Skeletal muscle cell (primary cell): Measurements from ENCODE around the gene TMEM134.
"Not testable (repeated sequence)": the region's sequence is repeated elsewhere in the genome, so short reads cannot be mapped to it uniquely, and the experiment has no call there.

Experiments used
- DNase-seq: peaks from one replicate; pipeline ENCODE4 v3.0.0-alpha.2; 2010; ENCODE audit warnings: low read depth
- H3K4me3 ChIP-seq: 2 replicates; pipeline ENCODE4 v1.5.1; 2011; ENCODE audit warnings: low read depth, mild to moderate bottlenecking, control low read depth, low read length, moderate library complexity

The TMEM134 gene

DNA sequence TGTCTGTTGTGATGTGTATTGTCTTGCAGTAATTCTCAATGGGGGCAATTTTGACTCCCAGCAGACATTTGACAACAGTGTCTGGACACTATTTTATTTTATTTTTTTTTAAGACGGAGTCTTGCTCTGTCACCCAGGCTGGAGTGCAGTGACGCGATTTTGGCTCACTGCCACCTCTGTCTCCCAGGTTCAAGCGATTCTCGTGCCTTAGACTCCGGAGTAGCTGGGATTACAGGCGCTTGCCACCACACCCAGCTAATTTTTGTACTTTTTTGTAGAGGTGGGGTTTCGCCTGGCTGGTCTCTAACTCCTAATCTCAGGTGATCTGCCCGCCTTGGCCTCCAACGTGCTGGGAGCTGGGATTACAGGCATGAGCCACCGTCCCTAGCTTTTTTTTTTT lies 39.3 kb downstream of the TMEM134 start:
- no peak for DNase-seq
- H3K4me3 ChIP-seq, result no peak overlapping the region

DNA sequence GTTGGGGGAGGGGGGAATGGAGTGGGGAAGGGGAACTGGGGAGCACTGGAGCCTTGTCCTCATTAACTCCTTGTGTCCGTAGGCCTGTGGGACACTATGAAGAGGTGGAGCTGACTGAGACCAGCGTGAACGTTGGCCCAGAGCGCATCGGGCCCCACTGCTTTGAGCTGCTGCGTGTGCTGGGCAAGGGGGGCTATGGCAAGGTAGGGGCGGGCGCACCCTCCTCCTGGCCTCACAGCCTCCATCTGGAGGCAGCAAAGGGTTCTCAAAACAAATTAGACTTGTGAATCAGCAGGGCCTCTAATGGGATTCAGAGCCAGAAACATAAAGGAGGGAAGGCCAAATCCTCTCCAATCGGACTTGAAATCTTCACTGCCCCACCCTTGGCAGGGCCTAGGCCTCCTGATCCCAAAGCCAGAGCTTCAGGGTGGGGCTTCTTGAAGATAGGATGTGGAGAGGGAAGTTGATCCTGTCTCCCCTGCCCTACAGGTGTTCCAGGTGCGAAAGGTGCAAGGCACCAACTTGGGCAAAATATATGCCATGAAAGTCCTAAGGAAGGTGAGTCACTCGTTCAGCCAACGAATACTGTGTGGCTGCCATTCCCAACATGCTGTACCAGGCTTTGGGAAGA lies 39.9 kb downstream of the TMEM134 start:
- H3K4me3 ChIP-seq, result peak overlapping the region; percentile 99
- DNase-seq, result no peak

DNA sequence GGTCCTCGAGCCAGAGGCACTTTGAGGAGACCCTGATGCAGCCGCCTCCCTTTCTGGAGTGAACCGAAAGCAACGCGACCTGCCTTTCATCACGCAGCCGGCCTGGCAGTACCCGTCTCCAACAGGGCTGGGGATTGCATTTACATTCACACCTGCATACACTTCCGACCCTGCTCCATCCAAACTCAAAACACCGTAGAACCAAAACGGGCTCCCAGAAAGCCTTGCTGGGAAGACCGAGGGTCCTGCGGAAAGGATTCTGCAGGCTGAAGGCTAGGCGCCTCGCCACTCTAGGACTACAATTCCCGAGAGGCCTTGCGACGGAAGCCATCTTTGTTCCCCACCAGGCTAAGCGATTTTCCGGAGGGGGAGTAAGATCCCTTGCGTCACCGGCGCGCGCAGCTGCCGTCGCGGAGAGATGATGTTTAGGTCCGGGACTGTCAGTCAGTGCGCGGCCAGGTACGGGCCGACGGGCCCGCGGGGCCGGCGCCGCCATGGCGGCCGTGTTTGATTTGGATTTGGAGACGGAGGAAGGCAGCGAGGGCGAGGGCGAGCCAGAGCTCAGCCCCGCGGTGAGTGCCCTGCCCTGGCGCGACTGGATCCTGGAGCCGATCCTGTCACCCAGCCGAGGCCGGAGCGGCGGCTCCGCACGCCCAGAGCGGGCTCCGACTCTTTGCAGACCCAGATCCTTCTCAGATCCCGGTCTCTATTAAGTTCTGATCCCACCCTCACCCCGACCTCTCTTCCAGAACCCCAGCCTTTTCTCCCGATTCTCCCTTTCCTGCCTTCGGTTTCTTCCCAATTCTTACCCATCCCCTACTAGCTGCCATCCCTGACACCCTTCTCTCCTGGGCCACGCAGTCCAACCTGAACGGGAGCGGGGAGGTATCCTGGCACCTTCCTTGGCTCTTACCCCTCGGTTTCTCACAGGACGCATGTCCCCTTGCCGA lies 40.7 kb downstream of the TMEM134 start, which contains the start of gene RPS6KB2:
RPS6KB2 (plus strand) TSS at position 443 of the 950 bp plus-strand sequence; CDS start at position 495, 52 bp downstream.
- peak within 1 kb of the TSS; percentile 99 for H3K4me3 ChIP-seq
- peak; percentile 92 for DNase-seq

DNA sequence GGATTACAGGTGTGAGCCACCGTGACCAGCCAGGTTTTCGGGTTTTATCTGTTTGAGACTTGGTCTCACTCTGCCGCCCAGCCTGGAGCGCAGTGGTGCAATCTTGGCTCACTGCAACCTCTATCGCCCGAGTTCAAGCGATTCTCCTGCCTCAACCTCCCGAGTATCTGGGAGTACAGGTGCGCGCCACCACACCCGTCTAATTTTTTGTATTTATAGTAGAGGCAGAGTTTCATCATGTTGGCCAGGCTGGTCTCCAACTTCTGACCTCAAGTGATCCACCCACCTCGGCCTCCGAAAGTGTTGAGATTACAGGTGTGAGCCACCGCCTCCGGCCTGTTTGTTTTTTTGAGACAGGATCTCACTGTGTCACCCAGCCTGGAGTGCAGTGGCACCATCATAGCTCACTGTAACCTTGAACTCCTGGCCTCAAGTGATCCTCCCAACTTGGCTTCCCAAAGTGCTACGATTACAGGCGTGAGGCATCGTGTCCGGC lies 41.6 kb downstream of the TMEM134 start:
- peak overlapping the region; percentile 99 for H3K4me3 ChIP-seq
- not testable (repeated sequence) for DNase-seq

DNA sequence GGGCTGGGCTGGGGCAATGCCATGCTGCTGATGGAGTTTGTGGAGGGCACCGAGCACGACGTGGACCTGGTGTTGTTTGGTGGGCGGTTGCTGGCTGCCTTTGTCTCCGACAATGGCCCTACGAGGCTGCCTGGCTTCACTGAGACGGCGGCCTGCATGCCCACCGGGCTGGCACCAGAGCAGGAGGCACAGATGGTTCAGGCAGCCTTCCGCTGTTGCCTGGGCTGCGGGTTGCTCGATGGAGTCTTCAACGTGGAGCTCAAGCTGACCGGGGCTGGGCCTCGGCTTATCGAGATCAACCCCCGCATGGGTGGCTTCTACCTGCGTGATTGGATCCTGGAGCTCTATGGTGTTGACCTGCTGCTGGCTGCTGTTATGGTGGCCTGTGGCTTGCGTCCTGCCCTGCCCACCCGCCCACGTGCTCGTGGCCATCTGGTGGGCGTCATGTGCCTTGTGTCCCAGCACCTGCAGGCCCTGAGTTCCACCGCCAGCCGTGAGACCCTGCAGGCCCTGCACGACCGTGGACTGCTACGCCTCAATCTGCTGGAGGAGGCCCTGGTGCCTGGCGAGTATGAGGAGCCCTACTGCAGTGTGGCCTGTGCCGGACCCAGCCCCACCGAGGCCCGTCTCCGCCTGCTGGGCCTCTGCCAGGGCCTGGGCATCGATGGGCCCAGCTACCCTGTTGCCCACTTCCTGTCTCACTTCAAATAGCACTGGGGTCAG lies 45.0 kb downstream of the TMEM134 start:
- no peak overlapping the region for H3K4me3 ChIP-seq
- no peak for DNase-seq

DNA sequence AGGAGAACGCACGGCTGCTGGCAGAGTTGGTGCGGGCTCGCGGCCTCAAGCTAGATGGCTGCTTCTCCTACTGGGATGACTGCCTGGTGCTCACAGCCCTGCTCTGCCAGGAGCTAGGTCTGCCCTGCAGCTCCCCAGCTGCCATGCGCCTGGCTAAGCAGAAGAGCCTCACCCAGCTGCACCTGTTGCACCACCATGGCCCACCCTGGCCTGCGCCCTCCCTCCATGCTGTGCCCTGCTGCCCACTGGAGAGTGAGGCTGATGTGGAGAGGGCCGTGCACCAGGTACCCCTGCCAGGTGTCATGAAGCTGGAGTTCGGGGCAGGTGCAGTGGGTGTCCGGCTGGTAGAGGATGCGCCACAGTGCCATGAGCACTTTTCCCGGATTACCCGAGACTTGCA lies 45.6 kb downstream of the TMEM134 start:
- no peak for DNase-seq
- no peak overlapping the region for H3K4me3 ChIP-seq

DNA sequence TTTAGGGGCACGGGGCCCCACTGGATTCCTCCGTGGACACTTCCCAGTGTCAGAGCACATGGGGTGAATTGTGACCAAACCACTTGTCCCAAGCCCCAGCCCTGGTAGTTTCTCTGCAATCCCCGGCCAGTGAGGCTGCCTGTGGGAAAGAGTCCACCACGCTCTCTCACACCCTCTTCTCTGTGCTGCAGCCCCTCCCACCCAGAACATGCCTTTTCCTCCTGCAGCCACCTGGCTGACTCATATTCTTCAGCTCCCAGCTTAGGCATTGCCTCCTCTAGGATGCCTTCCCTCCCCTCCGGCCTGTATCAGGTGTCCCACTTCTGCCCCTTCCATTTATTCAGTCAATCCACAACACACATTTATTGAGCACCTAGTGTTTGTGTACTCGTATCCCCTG lies 46.2 kb downstream of the TMEM134 start:
- no peak for DNase-seq
- no peak overlapping the region for H3K4me3 ChIP-seq

DNA sequence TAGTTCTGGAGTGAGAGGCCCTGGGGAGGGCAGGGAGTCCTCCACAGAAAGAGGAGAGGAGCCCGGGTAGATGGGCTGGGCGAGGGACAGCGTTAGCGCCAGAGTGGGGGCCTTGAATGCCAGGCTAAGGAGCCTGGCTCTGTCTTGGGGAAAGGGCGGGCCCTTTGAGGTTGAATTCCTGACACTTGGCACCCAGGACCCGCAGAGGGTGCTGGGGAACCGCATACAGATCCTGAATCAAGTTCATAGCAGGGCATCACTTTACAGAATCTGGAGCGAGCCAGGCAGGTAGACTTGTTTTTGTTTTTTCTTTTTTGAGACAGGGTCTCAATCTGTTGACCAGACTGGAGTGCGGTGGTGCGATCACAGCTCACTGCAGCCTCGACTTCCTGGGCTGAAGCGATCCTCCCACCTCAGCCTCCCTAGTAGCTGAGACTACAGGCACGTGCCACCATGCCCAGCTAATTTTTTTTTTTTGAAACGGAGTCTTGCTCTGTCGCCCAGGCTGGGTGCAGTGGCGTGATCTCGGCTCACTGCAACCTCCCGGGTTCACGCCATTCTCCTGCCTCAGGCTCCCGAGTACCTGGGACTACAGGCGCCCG lies 47.5 kb downstream of the TMEM134 start:
- no peak for DNase-seq
- H3K4me3 ChIP-seq, result peak overlapping the region; percentile 42

DNA sequence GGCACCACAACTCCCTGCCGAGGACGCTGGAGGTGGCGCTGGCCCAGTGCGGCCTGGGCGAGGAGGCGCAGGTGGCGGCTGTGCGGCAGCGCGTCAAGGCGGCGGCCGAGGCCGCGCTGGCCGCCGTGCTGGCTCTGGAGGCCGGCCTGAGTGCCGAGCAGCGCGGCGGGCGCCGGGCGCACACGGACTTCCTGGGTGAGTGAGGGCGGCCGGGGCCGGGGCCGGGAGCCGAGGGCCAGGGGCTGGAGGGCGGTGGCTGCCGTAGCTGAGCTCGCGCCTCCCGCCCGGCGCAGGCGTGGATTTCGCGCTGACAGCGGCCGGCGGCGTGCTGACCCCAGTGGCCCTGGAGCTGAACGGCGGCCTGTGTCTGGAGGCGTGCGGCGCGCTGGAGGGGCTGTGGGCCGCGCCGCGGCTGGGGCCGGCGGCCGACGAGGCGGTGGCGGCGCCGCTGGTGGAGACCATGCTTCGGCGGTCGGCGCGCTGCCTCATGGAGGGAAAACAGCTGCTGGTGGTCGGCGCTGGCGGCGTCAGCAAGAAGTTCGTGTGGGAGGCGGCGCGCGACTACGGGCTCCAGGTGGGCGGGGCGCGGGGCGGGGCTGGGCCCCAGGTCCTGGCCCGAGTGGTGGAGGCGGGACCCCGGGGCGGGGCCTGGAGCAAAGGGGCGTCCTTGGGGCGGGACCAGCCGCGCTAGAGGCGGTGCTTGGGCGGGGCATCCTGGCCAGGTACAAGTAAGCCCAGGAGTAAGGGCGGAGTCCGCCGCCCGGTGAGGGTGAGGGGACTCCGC lies 48.2 kb downstream of the TMEM134 start:
- peak overlapping the region; percentile 42 for H3K4me3 ChIP-seq
- peak; percentile 56 for DNase-seq

DNA sequence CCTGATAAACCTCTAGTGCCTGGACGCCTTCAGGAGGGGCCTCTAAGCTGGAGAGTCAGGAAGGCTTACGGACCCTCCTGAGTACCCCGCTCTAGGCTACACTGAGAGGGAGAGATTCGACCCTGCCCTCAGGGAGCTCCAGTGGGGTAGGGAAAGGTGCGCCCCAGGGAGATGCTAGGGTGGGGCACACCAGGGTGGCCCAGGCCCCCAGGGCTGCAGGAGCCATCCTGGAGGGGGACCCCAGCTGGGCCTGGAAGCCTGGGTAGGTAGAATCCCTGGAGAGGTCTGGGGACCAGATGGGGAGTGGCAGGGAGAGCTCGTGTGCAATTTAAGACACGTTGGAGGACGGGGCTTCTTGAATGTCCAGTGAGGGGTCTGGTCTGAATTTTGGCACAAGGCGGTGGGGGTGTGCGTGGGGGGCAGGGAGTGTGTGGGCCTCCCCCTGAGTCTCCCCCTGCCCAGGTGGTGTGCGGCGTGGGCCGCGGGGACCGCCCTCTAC lies 48.9 kb downstream of the TMEM134 start:
- DNase-seq, result no peak
- peak overlapping the region; percentile 42 for H3K4me3 ChIP-seq

DNA sequence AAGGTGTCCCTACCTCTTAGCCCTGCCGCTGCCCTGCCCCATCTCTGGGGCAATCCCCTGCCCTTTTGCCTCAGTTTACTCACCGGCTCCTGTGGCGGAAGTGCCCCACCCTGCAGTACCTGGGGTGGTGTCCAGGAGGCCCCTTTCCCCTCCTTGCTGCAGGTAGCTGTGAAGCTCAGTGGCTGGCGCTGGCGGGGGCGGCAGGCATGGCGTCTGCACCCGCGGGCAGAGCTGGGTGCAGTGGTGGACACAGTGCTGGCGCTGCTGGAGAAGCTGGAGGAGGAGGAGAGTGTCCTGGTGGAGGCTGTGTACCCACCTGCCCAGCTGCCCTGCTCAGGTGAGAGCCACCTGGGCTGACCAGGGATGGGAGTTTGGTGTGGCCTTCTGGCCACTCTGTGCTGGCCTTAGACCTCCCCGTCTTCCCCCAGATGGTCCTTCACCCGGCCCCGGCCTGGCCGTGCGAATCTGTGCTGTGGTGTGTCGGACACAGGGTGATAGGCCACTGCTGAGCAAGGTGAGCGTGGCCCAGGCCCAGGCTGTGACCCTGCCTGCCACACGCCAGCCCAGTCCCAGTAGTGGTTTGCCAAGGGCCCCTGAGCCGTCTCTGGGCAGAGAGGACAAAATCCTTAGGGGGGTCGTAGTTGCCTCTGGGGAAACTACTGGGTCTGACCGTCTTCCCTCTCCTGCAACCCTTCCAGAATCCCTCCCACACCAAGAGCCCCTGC lies 49.6 kb downstream of the TMEM134 start:
- H3K4me3 ChIP-seq, result no peak overlapping the region

DNA sequence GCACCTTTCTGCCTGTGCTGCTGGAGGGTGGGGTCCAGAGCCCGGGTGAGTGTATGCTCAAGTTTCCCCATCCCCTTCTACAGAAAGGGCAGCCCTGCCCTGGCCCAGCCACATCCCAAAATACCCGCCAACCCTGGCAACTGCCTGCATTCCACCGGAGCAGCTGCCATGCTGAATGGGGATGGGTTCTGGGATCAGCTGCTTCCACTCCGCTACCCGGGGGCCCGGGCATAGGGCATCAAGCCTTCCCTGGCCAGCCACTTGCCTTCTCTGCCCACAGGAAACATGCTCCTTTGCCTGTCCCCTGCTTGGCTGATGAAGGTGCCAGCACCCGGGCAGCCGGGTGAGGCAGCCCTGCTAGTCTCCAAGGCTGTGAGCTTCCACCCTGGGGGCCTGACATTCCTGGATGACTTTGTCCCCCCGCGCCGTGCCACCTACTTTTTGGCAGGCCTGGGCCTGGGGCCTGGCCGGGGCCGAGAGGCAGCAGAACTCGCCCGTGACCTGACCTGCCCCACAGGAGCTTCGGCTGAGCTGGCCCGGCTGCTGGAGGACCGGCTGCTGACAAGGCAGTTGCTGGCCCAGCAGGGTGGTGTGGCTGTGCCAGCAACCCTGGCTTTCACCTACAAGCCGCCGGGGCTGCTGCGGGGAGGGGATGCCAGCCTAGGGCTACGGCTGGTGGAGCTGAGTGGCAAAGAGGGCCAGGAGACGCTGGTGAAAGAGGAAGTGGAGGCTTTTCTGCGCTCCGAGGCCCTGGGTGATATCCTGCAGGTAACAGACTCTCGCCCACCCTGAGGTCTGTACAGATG lies 50.4 kb downstream of the TMEM134 start:
- no peak for DNase-seq
- H3K4me3 ChIP-seq, result no peak overlapping the region

More for the DNA sequence above, 49.6 kb downstream of the TMEM134 start:
- DNase-seq, result no peak

DNA sequence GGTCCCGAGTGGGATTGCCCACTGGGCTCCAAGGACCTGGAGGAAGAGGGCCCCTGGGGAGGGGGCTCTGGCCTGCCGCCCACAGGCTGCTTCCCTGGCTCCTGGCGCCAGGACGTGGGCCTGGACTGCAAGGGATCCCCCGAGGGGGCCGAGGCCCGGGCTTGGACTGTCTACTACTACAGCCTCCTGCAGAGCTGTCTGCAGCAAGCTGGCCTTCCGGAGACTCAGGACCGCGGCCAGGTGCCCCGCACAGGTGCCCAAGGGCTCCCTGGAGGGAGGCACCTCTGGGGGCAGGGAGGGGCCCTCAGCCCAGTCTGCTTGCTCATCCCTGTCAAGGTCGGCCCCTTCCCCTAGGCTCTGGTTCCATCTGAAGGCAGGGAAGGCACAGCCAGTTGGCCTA lies 51.6 kb downstream of the TMEM134 start:
- H3K4me3 ChIP-seq, result no peak overlapping the region
- no peak for DNase-seq

DNA sequence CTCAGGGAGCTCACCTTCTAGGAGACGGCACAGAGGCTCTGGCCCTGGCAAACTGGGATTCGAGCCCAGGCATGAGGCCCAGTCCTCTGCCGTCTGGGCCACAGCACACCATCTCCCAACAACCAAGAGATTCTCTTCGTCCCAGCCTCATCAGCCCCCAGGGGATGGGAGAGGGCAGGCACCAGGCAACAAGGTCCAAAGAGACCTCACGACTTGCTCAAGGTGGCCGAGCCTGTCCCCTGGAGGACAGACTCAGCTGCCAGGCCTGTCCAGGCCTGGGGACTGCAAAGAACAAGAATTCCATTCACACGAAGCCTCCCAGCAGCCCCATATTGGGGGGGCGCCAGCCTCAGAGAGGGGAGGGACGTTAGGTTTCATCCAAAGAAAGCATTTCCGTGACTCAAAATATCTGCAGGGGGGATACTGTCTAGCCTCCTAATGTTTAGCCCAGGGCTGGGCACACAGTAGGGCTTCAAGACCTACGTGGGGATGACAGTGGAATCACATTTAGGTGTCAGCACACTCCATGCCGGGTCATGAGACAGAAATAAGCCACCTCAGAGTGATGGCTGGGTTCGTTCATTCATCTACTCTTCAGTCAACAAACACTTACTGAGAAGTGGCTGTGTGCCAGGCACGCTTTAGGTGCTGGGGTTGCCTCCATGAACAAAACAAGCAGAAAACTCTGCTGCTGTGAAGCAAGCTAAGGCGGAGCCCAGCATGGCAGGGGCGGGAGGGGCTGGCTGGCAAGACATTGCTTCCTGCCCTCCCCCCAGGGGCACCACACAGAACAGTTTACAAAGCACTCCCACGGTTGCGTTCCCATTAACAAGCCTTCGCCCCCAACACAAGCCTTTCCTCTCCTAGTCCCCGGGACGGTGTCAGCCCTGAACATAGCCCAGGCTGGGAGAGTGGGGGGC lies 52.4 kb downstream of the TMEM134 start:
- no peak for DNase-seq
- no peak overlapping the region for H3K4me3 ChIP-seq

DNA sequence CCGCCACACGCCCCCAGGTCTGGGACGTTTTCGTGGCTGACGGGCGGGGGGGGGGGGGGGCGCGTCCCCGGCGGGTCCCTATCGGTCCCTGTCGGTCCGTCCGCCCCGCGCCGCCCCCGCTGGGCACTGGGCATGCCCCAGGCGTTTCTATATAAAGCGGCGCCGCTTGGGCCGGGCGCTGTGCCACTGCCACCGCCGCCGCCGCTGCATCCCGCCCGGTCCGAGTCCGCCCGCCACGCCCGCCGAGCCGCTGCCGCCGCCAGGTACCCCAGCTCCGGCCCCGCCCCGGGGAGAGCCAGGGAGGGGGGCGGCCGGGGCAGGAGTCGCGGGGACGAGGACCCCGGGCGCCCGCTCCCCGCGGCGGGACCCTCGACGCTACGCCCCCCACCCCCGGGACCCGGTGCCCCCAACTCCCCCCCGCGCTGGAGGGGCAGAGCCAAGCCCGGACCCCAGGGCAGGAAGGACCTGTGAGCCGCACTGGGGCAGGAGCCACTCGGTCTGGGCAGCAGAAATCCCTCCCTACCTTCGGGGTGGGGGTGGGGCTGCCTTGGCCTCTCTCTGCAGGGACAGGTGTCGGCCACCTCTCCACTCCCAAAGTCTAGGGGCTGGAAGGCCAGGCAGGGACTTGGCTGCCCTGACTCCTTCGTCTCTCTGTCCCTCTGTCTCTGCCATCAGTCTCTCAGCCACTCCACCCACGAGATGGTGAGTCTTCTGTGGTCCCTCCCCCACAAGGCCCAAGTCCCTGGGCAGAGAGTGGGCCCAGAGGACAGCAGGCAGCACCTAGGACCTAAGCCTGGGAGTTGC lies 53.3 kb downstream of the TMEM134 start, which contains the start of gene CARNS1:
CARNS1 (plus strand) TSS at position 178 of the 804 bp plus-strand sequence; CDS start at position 700, 522 bp downstream.
- peak within 1 kb of the TSS; percentile 34 for H3K4me3 ChIP-seq
- DNase-seq, result no peak
